ENCODE results near the gene IL25. TPM values are rescaled to one million over a fixed set of nuclear protein-coding genes. Genes with fewer than 3 reads are reported as not detected.
"Not testable (repeated sequence)": the region's sequence is repeated elsewhere in the genome, so short reads cannot be mapped to it uniquely, and the experiment has no call there.

The IL25 gene
- total and polyA plus RNA-seq, 7 donors: not detected

DNA sequence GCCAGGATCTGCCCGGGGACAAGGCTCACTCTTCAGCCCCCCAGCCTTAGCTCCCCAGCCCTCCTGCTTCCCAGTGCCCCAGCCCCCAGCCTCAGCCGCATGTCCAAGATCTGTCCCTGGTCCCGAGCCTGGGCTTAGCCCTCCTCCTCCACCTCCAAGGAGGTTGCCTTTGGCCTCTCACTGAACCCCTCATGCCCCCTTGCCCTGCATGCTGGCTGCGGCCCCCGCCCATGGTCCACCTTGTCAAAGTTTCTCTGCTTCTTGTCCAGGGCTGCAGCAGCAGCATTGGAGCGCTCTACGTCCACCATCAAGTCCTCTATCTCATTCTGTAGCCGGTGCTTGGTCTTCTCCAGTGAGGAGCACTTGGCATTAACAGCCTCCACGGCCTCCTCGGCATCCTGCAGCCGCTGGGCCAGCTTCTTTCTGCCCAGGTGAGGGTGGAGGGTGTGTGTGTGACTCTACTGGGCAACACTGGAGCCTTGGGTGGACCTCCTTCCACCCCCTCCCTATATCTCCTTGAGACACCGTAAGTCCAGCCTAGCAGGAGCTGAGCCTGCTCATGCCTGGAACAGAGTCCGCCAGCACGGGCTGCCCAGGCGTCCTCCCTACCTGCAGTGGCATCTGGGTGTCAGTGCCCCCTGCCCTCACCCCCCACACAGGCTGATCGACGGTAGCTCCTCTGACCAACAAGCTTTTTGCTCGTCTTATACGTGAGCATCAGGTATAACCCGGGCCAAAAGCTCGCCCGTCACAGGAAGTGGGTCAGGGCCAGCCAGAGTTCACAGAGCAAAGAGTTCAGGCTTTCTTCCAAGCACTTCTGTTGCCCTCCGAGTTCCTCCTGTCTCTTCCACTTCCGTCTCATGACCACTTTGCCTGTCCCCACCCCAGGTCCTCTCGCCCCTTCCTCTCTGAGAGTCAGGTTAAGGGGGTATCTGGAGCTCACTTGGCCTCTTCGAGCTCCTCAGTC lies 15.6 kb downstream of the IL25 start:
- no peaks in the 10 kb centered on the region for H3K4me1 ChIP-seq
- intact Hi-C loops (cut with DNase I): no loop called here
- no peak overlapping the region for H3K4me3 ChIP-seq
- 79 to 85% methylated on average over 26 of the region's 26 CpGs for WGBS, 2 donors
- no peaks in the 10 kb centered on the region for H3K9me3 ChIP-seq
- H3K36me3 ChIP-seq: no peaks in the 10 kb centered on the region
- no peak for DNase-seq
- TF ChIP-seq EP300 (IDR thresholded peaks at IDR 0.05) (no peak), POLR2A (IDR thresholded peaks at IDR 0.05) (no peak), POLR2AphosphoS5 (IDR thresholded peaks at IDR 0.05) (no peak)
- H3K27ac ChIP-seq: no peak overlapping the region
- H3K27me3 ChIP-seq: no peaks in the 10 kb centered on the region

- H3K36me3 ChIP-seq: no peaks in the 10 kb centered on the region
- no peak for TF ChIP-seq POLR2AphosphoS5 (IDR thresholded peaks at IDR 0.05)
- no peak for TF ChIP-seq POLR2A (IDR thresholded peaks at IDR 0.05)
- no peak for TF ChIP-seq EP300 (IDR thresholded peaks at IDR 0.05)
- TF ChIP-seq, protein P1, sequence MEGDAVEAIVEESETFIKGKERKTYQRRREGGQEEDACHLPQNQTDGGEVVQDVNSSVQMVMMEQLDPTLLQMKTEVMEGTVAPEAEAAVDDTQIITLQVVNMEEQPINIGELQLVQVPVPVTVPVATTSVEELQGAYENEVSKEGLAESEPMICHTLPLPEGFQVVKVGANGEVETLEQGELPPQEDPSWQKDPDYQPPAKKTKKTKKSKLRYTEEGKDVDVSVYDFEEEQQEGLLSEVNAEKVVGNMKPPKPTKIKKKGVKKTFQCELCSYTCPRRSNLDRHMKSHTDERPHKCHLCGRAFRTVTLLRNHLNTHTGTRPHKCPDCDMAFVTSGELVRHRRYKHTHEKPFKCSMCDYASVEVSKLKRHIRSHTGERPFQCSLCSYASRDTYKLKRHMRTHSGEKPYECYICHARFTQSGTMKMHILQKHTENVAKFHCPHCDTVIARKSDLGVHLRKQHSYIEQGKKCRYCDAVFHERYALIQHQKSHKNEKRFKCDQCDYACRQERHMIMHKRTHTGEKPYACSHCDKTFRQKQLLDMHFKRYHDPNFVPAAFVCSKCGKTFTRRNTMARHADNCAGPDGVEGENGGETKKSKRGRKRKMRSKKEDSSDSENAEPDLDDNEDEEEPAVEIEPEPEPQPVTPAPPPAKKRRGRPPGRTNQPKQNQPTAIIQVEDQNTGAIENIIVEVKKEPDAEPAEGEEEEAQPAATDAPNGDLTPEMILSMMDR (IDR thresholded peaks at IDR 0.05): no peak
- no peak overlapping the region for H3K27ac ChIP-seq
- no peaks in the 10 kb centered on the region for H3K4me1 ChIP-seq
- intact Hi-C loops (cut with DNase I): no loop called here
- no peak for DNase-seq
- H3K9me3 ChIP-seq: no peaks in the 10 kb centered on the region
- H3K4me3 ChIP-seq: no peak overlapping the region
- WGBS, 2 donors: 90 to 93% methylated on average over 8 of the region's 8 CpGs
- H3K27me3 ChIP-seq: no peaks in the 10 kb centered on the region
Measured at GRCh38 chr14:23388996-23389395, 16.4 kb downstream of the IL25 start.

DNA sequence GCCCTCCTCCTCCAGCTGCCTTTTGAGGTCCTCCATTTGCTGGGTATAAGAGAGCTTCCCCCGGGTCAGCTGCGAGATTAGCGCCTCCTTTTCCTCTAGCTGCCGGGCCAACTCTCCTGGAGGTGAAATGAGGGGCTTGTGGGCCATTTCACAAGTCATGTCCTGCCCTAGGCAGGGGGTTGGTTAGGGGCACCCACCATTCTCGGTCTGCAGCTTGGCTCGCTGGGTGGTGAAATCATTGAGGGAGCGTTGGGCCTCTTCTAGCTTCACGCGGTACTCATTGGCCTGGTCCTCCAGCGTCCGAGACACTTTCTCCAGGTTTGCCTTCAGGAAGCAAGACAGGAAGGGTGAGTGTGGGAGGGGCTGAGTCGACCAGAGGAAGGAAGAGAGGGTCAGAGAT lies 16.8 kb downstream of the IL25 start:
- 75 to 83% methylated on average over 12 of the region's 12 CpGs for WGBS, 2 donors
- Histone ChIP-seq H3K27ac (no peak overlapping the region), H3K9me3 (no peaks in the 10 kb centered on the region), H3K36me3 (no peaks in the 10 kb centered on the region), H3K4me1 (no peaks in the 10 kb centered on the region), H3K4me3 (no peak overlapping the region), H3K27me3 (no peaks in the 10 kb centered on the region)
- DNase-seq: no peak
- TF ChIP-seq EP300 (IDR thresholded peaks at IDR 0.05): no peak
- no peak for TF ChIP-seq POLR2A (IDR thresholded peaks at IDR 0.05)
- TF ChIP-seq POLR2AphosphoS5 (IDR thresholded peaks at IDR 0.05): no peak
- TF ChIP-seq, protein P1 (IDR thresholded peaks at IDR 0.05): no peak
- intact Hi-C loops (cut with DNase I): no loop called here

DNA sequence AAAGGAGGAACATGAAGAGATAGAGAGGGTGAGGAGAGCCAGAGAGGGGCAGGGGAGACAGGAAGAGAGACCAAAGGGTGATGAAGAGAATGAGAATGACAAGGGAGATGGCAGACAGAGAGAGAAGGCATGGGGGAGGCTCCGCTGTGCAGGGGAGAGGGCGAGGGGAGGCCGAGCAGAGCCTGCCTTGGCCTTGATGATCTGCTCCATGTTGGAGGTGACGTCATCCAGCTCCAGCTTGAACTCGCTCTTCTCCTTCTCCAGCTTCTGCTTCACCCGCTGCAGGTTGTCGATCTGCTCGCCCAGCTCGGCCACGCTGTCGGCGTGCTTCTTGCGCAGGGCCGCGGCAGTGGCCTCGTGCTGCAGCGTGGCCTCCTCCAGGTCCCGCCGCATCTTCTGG lies 17.3 kb downstream of the IL25 start:
- H3K4me3 ChIP-seq; DNase-seq; intact Hi-C loops (cut with DNase I); H3K27me3 ChIP-seq; H3K4me1 ChIP-seq; H3K9me3 ChIP-seq; H3K27ac ChIP-seq; H3K36me3 ChIP-seq: not testable (repeated sequence)
- WGBS, 2 donors: 86 to 94% methylated on average over 4 to 5 of the region's 19 CpGs

- H3K27ac ChIP-seq: no peak overlapping the region
- WGBS, 2 donors: 80 to 81% methylated on average over 7 of the region's 7 CpGs
- intact Hi-C loops (cut with DNase I): no loop called here
- H3K4me3 ChIP-seq: no peak overlapping the region
- no peaks in the 10 kb centered on the region for H3K36me3 ChIP-seq
- no peak for DNase-seq
- H3K9me3 ChIP-seq: no peaks in the 10 kb centered on the region
- TF ChIP-seq, protein P1 (IDR thresholded peaks at IDR 0.05): no peak
- TF ChIP-seq POLR2AphosphoS5 (IDR thresholded peaks at IDR 0.05): no peak
- no peak for TF ChIP-seq EP300 (IDR thresholded peaks at IDR 0.05)
- TF ChIP-seq POLR2A (IDR thresholded peaks at IDR 0.05): no peak
- no peaks in the 10 kb centered on the region for H3K4me1 ChIP-seq
- H3K27me3 ChIP-seq: no peaks in the 10 kb centered on the region
Measured at GRCh38 chr14:23392613-23393012, 20.0 kb downstream of the IL25 start.
